A549 (cell line): ENCODE measurements around the gene BABAM2. TPM values are rescaled to one million over a fixed set of nuclear protein-coding genes. Genes with fewer than 3 reads are reported as not detected.

Experiments used
- ATAC-seq, 2 experiments: fragments of 200-7000 bp in 1 of 2; fragments of >200 bp in 1 of 2; cut with Nextera tagmentation in 1 of 2; cut with Tn5 transposase in 1 of 2; 3 replicates each; pipeline versions ENCODE4 v1.8.0 to v1.9.1; 2018 to 2020; ENCODE audit warnings: mild to moderate bottlenecking in 1 of 2, moderate library complexity in 1 of 2
- CTCF ChIA-PET: fragments of 300-600 bp; sonication (Branson Sonifier 250); formaldehyde crosslinking; extraction: SDS; loops from one replicate; lab custom pipeline; 2021; ENCODE audit warnings: antibody characterized with exemption, inconsistent platforms; lab: Yijun Ruan, JAX
- POLR2A ChIA-PET: fragments of 350-600 bp; formaldehyde crosslinking; extraction: SDS; loops from one replicate; lab custom pipeline; 2021; ENCODE audit warnings: antibody characterized with exemption, inconsistent platforms; lab: Yijun Ruan, JAX
- DNase-seq, 2 experiments: peaks; one replicate each; pipeline versions ENCODE4 v3.0.0 to v3.0.0-alpha.2; 2011 to 2016; ENCODE audit warnings: low read depth in 1 of 2, low spot score in 1 of 2
- FAIRE-seq: peaks from 2 replicates; lab custom pipeline; 2011; peaks lifted over from hg19 to GRCh38; lab: Jason Lieb, UNC
- H3K27ac ChIP-seq, 2 experiments: fragments of >200 bp; sonication (Bioruptor Twin); formaldehyde crosslinking; 3 replicates each; pipeline ENCODE4 v1.5.1; 2016 to 2017
- H3K4me1 ChIP-seq: fragments of >200 bp; sonication (Bioruptor Twin); formaldehyde crosslinking; 3 replicates; pipeline ENCODE4 v1.6.1; 2016
- H3K4me2 ChIP-seq: fragments of >200 bp; sonication (Bioruptor Twin); formaldehyde crosslinking; 3 replicates; pipeline ENCODE4 v1.6.1; 2016
- H3K4me3 ChIP-seq: fragments of >200 bp; sonication (Bioruptor Twin); formaldehyde crosslinking; 3 replicates; pipeline ENCODE4 v1.5.1; 2016
- H3K9me3 ChIP-seq: fragments of >200 bp; sonication (Bioruptor Twin); formaldehyde crosslinking; 3 replicates; pipeline ENCODE4 v1.6.1; 2016
- BHLHE40 ChIP-seq: IDR thresholded peaks from 2 replicates; pipeline ENCODE4 v1.6.1; 2012; ENCODE audit warnings: low read depth, low read length, inconsistent platforms
- CTCF ChIP-seq: fragments of >200 bp; sonication (Bioruptor Twin); formaldehyde crosslinking; IDR thresholded peaks from 3 replicates; pipeline ENCODE4 v1.5.1; 2016
- ELK1 ChIP-seq: fragments of 150-350 bp; IDR thresholded peaks from 2 replicates; pipeline ENCODE4 v1.6.1; 2014; ENCODE audit warnings: low read depth, mild to moderate bottlenecking, low read length
- EP300 ChIP-seq, 2 experiments: fragments of >200 bp; sonication (Bioruptor Twin); formaldehyde crosslinking; IDR thresholded peaks; 2 replicates in 1 of 2; 3 replicates in 1 of 2; pipeline ENCODE4 v1.6.1; 2016 to 2017
- FOSB ChIP-seq: fragments of 250-450 bp; sonication (Bioruptor Pico); IDR thresholded peaks from 2 replicates; pipeline ENCODE4 v1.5.0; 2020; ENCODE audit warnings: mild to moderate bottlenecking, moderate library complexity
- HDAC2 ChIP-seq: fragments of 200-600 bp; sonication (generic); IDR thresholded peaks from 2 replicates; pipeline ENCODE4 v1.6.1; 2016
- HES2 ChIP-seq: fragments of >200 bp; sonication (Bioruptor Twin); formaldehyde crosslinking; IDR thresholded peaks from 2 replicates; pipeline ENCODE4 v1.6.1; 2016
- HEYL ChIP-seq: fragments of 250-450 bp; sonication (Bioruptor Pico); IDR thresholded peaks from 2 replicates; pipeline ENCODE4 v1.8.0; 2021; ENCODE audit warnings: mild to moderate bottlenecking, moderate library complexity
- HMGXB4 ChIP-seq: fragments of 250-450 bp; sonication (Bioruptor Pico); IDR thresholded peaks from 2 replicates; pipeline ENCODE4 v1.5.0; 2021; ENCODE audit warnings: mild to moderate bottlenecking, moderate library complexity, borderline replicate concordance
- HOXA7 ChIP-seq: fragments of 250-450 bp; sonication (Bioruptor Pico); IDR thresholded peaks from 2 replicates; pipeline ENCODE4 v1.5.0; 2020; ENCODE audit warnings: mild to moderate bottlenecking, moderate library complexity
- JUN ChIP-seq, 2 experiments: fragments of >200 bp; sonication (Bioruptor Twin); formaldehyde crosslinking; IDR thresholded peaks; 2 replicates in 1 of 2; 3 replicates in 1 of 2; pipeline ENCODE4 v1.6.1; 2016 to 2017
- KDM5A ChIP-seq: fragments of 200-600 bp; sonication (generic); IDR thresholded peaks from 2 replicates; pipeline ENCODE4 v1.6.1; 2016; ENCODE audit warnings: antibody characterized with exemption, mild to moderate bottlenecking
- MAFK ChIP-seq: fragments of 450-650 bp; IDR thresholded peaks from 2 replicates; pipeline ENCODE4 v1.6.1; 2014; ENCODE audit not compliant: partially characterized antibody
- PHF8 ChIP-seq: fragments of 200-600 bp; sonication (generic); IDR thresholded peaks from 2 replicates; pipeline ENCODE4 v1.6.1; 2016; ENCODE audit warnings: low read depth, mild to moderate bottlenecking, antibody characterized with exemption, moderate library complexity, borderline replicate concordance
- POLR2A ChIP-seq: IDR thresholded peaks from 2 replicates; pipeline ENCODE4 v1.6.1; 2012; ENCODE audit warnings: mild to moderate bottlenecking, low read length
- POLR2AphosphoS2 ChIP-seq: conservative IDR thresholded peaks from 2 replicates; pipeline ENCODE4 v1.6.1; 2012; ENCODE audit warnings: low read length, improper control_type of control experiment, inconsistent platforms
- REST ChIP-seq: fragments of 200-600 bp; sonication (generic); IDR thresholded peaks from 2 replicates; pipeline ENCODE4 v1.6.1; 2016; ENCODE audit warnings: antibody characterized with exemption, mild to moderate bottlenecking, moderate library complexity
- RFX5 ChIP-seq: fragments of 450-650 bp; IDR thresholded peaks from 2 replicates; pipeline ENCODE4 v1.7.1; 2014; ENCODE audit warnings: antibody characterized with exemption, mild to moderate bottlenecking, moderate library complexity
- RNF2 ChIP-seq: fragments of 200-600 bp; sonication (generic); IDR thresholded peaks from 2 replicates; pipeline ENCODE4 v1.6.1; 2016; ENCODE audit warnings: low read depth, mild to moderate bottlenecking, antibody characterized with exemption, moderate library complexity, borderline replicate concordance
- SMC3 ChIP-seq: fragments of >200 bp; sonication (Bioruptor Twin); formaldehyde crosslinking; IDR thresholded peaks from 3 replicates; pipeline ENCODE4 v1.6.1; 2018; ENCODE audit warnings: inconsistent platforms
- TP53 ChIP-seq: fragments of 250-450 bp; sonication (Bioruptor Pico); IDR thresholded peaks from 2 replicates; pipeline ENCODE4 v1.5.0; 2021; ENCODE audit warnings: mild to moderate bottlenecking, moderate library complexity
- ZC3H11A ChIP-seq: fragments of 450-650 bp; IDR thresholded peaks from 2 replicates; pipeline ENCODE4 v1.6.1; 2014; ENCODE audit warnings: antibody characterized with exemption, mild to moderate bottlenecking
- ZNF302 ChIP-seq: fragments of 250-450 bp; sonication (Bioruptor Pico); IDR thresholded peaks from 2 replicates; pipeline ENCODE4 v1.9.0; 2021; ENCODE audit warnings: inconsistent platforms, mild to moderate bottlenecking, moderate library complexity
- WGBS: methylation state at CpG from one replicate; pipeline ENCODE4 v1.1.6; 2017; ENCODE audit errors: missing lambda C conversion rate; 5-methylcytosine and 5-hydroxymethylcytosine counted together
- polyA plus RNA-seq, 4 experiments: library from polyadenylated mRNA; depleted of rRNA in 3 of 4; stranded (reverse); fragments of >200 nt; fragmentation: RNase III in 1 of 4; extraction: RNeasy Plus Mini Kit Qiagen cat#74134 plus additional on column Dnase treatment in 1 of 4; gene quantifications; 2 replicates in 3 of 4; 3 replicates in 1 of 4; pipeline ENCODE4 v1.2.3, GENCODE V29; 2011 to 2017

Gene BABAM2
- polyA plus RNA-seq, 2 of the 4 experiments (the other 2 are of a cell fraction) = 53.7 to 78.4 TPM

- TF ChIP-seq HDAC2 = no peak
- TF ChIP-seq RNF2 = no peak
- no peak for TF ChIP-seq ZC3H11A
- no peak for TF ChIP-seq HOXA7 (CRISPR knock-in tag)
- no peak for TF ChIP-seq RFX5
- no peak for TF ChIP-seq MAFK
- no peak for TF ChIP-seq ELK1
- TF ChIP-seq KDM5A = no peak
- TF ChIP-seq REST = no peak
- TF ChIP-seq TP53 = no peak
- no peak for TF ChIP-seq JUN (IDR thresholded peaks at IDR 0.05)
- TF ChIP-seq EP300 (IDR thresholded peaks at IDR 0.05) = no peak
- no peak for TF ChIP-seq CTCF
- TF ChIP-seq HMGXB4 (CRISPR knock-in tag) = no peak
- no peak for TF ChIP-seq BHLHE40
- no peak for TF ChIP-seq ZNF302 (CRISPR knock-in tag)
- no peak for TF ChIP-seq FOSB (CRISPR knock-in tag)
- no peak for TF ChIP-seq HES2
- no peak for TF ChIP-seq SMC3
- TF ChIP-seq POLR2A = no peak
- Histone ChIP-seq H3K9me3 (no peaks in the 10 kb centered on the region), H3K27ac (no peak overlapping the region), H3K4me3 (no peak overlapping the region), H3K4me2 (no peak overlapping the region), H3K4me1 (peaks cover 15% of the 10 kb centered on the region; the same call in 2 of the 3 replicates)
- FAIRE-seq (no peak), ATAC-seq (no peak), DNase-seq (no peak)
- CTCF ChIA-PET = no interaction called here
- WGBS = 57% methylated on average over 1 of the region's 1 CpG
- POLR2A ChIA-PET = no interaction called here
These were observed 162.2 kb downstream of the BABAM2 start for GRCh38 chr2:28052691-28053090.

- no peak overlapping the region for H3K4me2 ChIP-seq
- 92% methylated on average over 2 of the region's 2 CpGs for WGBS
- FAIRE-seq = peak; percentile 79
- CTCF ChIA-PET = interaction anchor here (1.5 to 1.6 kb wide), 2 partner anchors 10 to 11 kb away, joined by 3 to 6 read pairs; no protein-coding TSS in a partner anchor
- H3K4me3 ChIP-seq = no peak overlapping the region
- H3K9me3 ChIP-seq = no peaks in the 10 kb centered on the region
- H3K4me1 ChIP-seq = peaks cover 6% of the 10 kb centered on the region; the same call in 2 of the 3 replicates
- no peak for ATAC-seq
- POLR2A ChIA-PET = no interaction called here
- H3K27ac ChIP-seq = peak overlapping the region in 1 of 2 experiments; percentile 7; a peak in 1 of 6 replicates
- DNase-seq = no peak
- TF ChIP-seq POLR2A = no peak
- no peak for TF ChIP-seq MAFK
- no peak for TF ChIP-seq CTCF
- TF ChIP-seq HDAC2 = no peak
- no peak for TF ChIP-seq PHF8
- TF ChIP-seq POLR2AphosphoS2 = no peak
- TF ChIP-seq HEYL = no peak
These were observed 163.1 kb downstream of the BABAM2 start for GRCh38 chr2:28053597-28053996.
